AG04449 (cell line): ENCODE data around the gene LINC01488.

ENCODE experiments used
- CTCF ChIA-PET: fragments of 350-600 bp; formaldehyde crosslinking; extraction: SDS; loops from one replicate; lab custom pipeline; 2021; ENCODE audit warnings: antibody characterized with exemption; lab: Yijun Ruan, JAX
- POLR2A ChIA-PET: fragments of 400-600, 350-600 bp; formaldehyde crosslinking; extraction: SDS; loops from one replicate; lab custom pipeline; 2020; ENCODE audit warnings: antibody characterized with exemption, inconsistent platforms; lab: Yijun Ruan, JAX
- DNase-seq: peaks from one replicate; pipeline ENCODE4 v3.0.0-alpha.2; 2010; ENCODE audit warnings: low read depth, low spot score
- H3K4me3 ChIP-seq: 2 replicates; pipeline ENCODE4 v1.5.1; 2011; ENCODE audit warnings: low read depth, mild to moderate bottlenecking, control low read depth, low read length
- CTCF ChIP-seq: IDR thresholded peaks from one replicate; pipeline ENCODE4 v1.5.1; 2011; ENCODE audit warnings: mild to moderate bottlenecking, moderate library complexity, low read length, control low read depth, inconsistent platforms; ENCODE audit not compliant: insufficient read depth; ENCODE audit errors: missing control alignments

The LINC01488 gene

DNA sequence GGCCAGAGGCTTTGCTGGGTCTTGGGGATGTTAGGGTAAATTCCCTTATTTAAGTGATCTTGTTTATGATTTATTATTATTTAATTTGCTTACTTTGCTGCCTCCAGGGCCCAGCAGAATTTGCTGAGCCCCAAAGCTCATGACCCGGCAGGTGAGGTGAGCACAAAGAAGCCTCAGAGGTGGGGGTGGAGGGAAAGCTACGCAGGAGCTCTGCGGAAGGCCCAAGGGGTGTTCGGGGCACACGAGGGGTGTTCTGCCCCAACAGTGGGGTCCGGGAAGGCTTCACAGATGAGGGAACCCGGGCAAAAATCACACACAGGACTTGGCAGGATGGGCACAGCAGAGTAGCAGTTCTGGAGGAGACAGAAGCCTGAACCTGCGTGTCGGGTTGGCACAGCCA lies 6.7 kb upstream of the LINC01488 start:
- no peak for TF ChIP-seq CTCF
- DNase-seq, result no peak
- ChIA-PET POLR2A (no interaction called here), CTCF (interaction anchor here (2.0 kb wide), 1 partner anchor 343 kb away, joined by 6 read pairs; no protein-coding TSS in a partner anchor)
- H3K4me3 ChIP-seq, result no peak overlapping the region

DNA sequence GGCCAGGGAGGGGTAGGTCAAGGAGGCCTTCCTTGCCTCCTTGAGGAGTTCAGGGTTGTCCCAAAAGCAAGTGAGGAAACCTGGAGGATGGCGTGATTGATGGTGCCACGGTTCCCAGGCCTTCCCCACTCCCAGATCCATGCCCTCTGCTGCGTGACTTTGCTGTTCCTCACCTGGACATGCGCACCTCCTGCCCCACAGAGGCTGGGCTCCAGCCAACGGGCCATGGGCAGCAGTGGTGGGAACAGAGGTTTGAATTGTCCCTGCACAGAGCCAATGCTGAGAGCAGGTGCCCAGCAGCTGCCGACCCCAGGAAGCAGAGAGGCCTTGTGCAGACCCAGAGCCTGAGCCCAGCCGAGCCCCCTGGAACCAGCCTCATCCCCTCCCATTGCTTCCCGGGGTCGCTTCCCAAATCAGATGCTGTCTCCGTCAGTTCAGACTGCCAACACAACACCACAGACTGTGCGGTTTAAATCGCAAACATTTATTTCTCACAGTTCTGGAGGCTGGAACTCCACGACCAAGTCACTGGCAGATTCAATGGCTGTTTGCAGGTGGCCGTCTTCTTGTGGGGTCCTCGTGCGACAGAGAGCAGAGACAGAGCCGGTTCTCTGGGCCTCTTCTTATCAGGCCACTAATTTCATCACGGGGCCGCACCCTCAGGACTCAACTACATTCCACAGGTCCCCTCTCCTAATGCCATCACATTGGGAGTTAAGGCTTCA lies 6.2 kb upstream of the LINC01488 start:
- no peak for TF ChIP-seq CTCF
- H3K4me3 ChIP-seq, result no peak overlapping the region
- DNase-seq, result no peak
- ChIA-PET POLR2A (no interaction called here), CTCF (no interaction called here)

GRCh38 chr11:69475866-69476471 lies 5.5 kb upstream of the LINC01488 start:
- no peak for TF ChIP-seq CTCF
- CTCF ChIA-PET, result no interaction called here
- H3K4me3 ChIP-seq, result no peak overlapping the region
- no peak for DNase-seq
- POLR2A ChIA-PET, result no interaction called here

DNA sequence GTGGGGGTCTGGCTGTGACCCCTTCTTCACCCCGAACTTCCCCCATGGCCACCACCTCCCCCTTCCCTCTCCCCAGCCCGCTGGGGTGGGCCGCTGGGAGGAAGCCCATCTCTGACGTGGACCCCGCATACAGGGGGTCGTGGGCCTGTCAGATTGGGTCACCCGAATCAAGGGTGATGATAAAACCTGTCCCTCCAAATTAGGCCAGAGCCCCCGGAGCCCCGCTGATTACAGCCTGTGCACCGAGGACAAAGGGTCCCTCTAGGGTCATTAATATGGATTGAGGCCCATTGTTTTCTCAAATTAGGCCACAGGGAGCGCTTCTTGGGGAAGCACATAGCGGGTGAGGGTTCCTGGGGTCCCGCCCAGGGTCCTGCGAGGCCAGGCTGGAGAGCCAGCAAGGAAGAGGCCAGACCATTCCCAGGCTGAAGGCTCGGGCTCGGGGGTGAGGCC lies 4.9 kb upstream of the LINC01488 start:
- no peak for DNase-seq
- H3K4me3 ChIP-seq, result no peak overlapping the region
- ChIA-PET POLR2A (no interaction called here), CTCF (no interaction called here)
- TF ChIP-seq CTCF, result no peak

DNA sequence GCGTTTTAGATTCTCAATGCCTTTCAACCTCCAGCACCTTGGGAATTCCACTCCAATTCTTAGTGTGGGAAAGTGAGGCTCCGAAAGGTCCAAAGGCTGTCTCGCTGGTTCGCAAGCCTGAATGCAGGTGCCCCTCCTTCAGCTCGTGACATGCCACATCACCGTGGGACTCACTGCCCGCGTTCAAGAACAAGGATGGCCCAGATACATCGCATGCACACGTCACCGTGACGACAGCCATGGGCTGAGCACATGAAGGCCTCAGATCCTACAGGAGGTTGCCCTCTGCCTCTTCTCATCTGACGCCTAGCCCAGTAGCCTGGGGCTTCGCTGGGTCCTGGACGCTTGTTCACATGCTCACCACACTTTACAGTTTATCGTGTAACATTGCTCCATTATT lies 4.4 kb upstream of the LINC01488 start:
- H3K4me3 ChIP-seq, result no peak overlapping the region
- POLR2A ChIA-PET, result no interaction called here
- TF ChIP-seq CTCF, result no peak
- CTCF ChIA-PET, result no interaction called here
- no peak for DNase-seq

- no peak for DNase-seq
- H3K4me3 ChIP-seq, result no peak overlapping the region
- POLR2A ChIA-PET, result interaction anchor here (1.3 kb wide), 1 partner anchor 17 kb away, joined by 5 read pairs; no protein-coding TSS in a partner anchor
- no peak for TF ChIP-seq CTCF
- CTCF ChIA-PET, result no interaction called here
These were observed 1.7 kb upstream of the LINC01488 start for GRCh38 chr11:69479591-69480271.
